ENCODE measurements around the gene ATMIN. TPM values are rescaled to one million over a fixed set of nuclear protein-coding genes. Genes with fewer than 3 reads are reported as not detected.

ATMIN gene
- total and polyA plus RNA-seq, 9 donors = 15.6 to 39.5 (median 33.8) TPM

GRCh38 chr16:80993307-80993706 is 42.3 kb upstream of the ATMIN start:
- 23 to 46% (median 41%) methylated on average over 6 of the region's 6 CpGs for WGBS, 3 donors
- no peak overlapping the region for H3K4me3 ChIP-seq

DNA sequence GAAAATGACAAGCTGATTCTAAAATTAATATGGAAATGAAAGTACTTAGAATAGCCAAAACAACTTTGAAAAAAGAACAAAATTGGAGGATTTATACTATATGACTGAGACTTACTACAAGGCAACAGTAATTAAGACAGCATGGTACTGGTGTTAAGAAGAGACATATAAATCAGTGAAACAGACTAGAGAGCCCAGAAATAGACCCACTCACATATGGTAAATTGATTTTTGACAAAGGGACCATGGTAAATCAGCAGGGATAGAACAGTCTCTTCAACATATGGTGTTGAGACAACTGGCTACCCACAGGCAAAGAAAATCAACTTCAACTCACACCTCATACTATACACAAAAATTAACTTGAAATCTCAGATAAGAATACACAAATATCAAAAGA is 41.8 kb upstream of the ATMIN start:
- H3K36me3 ChIP-seq = no peaks in the 10 kb centered on the region
- no peak for DNase-seq
- peaks cover 1% of the 10 kb centered on the region for H3K4me1 ChIP-seq (ENCODE audit: insufficient read depth)
- intact Hi-C loops (cut with DNase I) = no loop called here
- TF ChIP-seq EP300 (IDR thresholded peaks at IDR 0.05) = no peak
- TF ChIP-seq POLR2A (IDR thresholded peaks at IDR 0.05) = no peak
- TF ChIP-seq, protein P1, sequence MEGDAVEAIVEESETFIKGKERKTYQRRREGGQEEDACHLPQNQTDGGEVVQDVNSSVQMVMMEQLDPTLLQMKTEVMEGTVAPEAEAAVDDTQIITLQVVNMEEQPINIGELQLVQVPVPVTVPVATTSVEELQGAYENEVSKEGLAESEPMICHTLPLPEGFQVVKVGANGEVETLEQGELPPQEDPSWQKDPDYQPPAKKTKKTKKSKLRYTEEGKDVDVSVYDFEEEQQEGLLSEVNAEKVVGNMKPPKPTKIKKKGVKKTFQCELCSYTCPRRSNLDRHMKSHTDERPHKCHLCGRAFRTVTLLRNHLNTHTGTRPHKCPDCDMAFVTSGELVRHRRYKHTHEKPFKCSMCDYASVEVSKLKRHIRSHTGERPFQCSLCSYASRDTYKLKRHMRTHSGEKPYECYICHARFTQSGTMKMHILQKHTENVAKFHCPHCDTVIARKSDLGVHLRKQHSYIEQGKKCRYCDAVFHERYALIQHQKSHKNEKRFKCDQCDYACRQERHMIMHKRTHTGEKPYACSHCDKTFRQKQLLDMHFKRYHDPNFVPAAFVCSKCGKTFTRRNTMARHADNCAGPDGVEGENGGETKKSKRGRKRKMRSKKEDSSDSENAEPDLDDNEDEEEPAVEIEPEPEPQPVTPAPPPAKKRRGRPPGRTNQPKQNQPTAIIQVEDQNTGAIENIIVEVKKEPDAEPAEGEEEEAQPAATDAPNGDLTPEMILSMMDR (IDR thresholded peaks at IDR 0.05) = no peak
- no peaks in the 10 kb centered on the region for H3K9me3 ChIP-seq
- no peak overlapping the region for H3K27ac ChIP-seq
- no peaks in the 10 kb centered on the region for H3K27me3 ChIP-seq
- no peak overlapping the region for H3K4me3 ChIP-seq

More at GRCh38 chr16:80993307-80993706, 42.3 kb upstream of the ATMIN start:
- Histone ChIP-seq H3K9me3 (no peaks in the 10 kb centered on the region), H3K27me3 (no peaks in the 10 kb centered on the region), H3K27ac (no peak overlapping the region), H3K4me1 (ENCODE audit: insufficient read depth) (peaks cover 1% of the 10 kb centered on the region), H3K36me3 (no peaks in the 10 kb centered on the region)
- TF ChIP-seq, protein P1 (IDR thresholded peaks at IDR 0.05) = no peak
- TF ChIP-seq EP300 (IDR thresholded peaks at IDR 0.05) = no peak
- no peak for TF ChIP-seq POLR2A (IDR thresholded peaks at IDR 0.05)
- intact Hi-C loops (cut with DNase I) = no loop called here
- DNase-seq = no peak

- Histone ChIP-seq H3K9me3 (no peaks in the 10 kb centered on the region), H3K36me3 (no peaks in the 10 kb centered on the region), H3K4me3 (no peak overlapping the region), H3K27me3 (no peaks in the 10 kb centered on the region), H3K27ac (no peak overlapping the region), H3K4me1 (ENCODE audit: insufficient read depth) (peaks cover 1% of the 10 kb centered on the region)
- intact Hi-C loops (cut with DNase I) = no loop called here
- DNase-seq = no peak
- TF ChIP-seq, protein P1 (IDR thresholded peaks at IDR 0.05) = no peak
- no peak for TF ChIP-seq POLR2A (IDR thresholded peaks at IDR 0.05)
- TF ChIP-seq EP300 (IDR thresholded peaks at IDR 0.05) = no peak
These were observed 41.2 kb upstream of the ATMIN start for GRCh38 chr16:80994451-80994850.

GRCh38 chr16:80996688-80997138 is 38.9 kb upstream of the ATMIN start:
- no peaks in the 10 kb centered on the region for H3K36me3 ChIP-seq
- no peaks in the 10 kb centered on the region for H3K27me3 ChIP-seq
- peaks cover 1% of the 10 kb centered on the region for H3K4me1 ChIP-seq (ENCODE audit: insufficient read depth)
- DNase-seq = no peak
- H3K4me3 ChIP-seq = no peak overlapping the region
- 25 to 39% (median 26%) methylated on average over 4 of the region's 4 CpGs for WGBS, 3 donors
- H3K27ac ChIP-seq = no peak overlapping the region
- H3K9me3 ChIP-seq = no peaks in the 10 kb centered on the region
- intact Hi-C loops (cut with DNase I) = no loop called here
- TF ChIP-seq POLR2A (IDR thresholded peaks at IDR 0.05) (no peak), EP300 (IDR thresholded peaks at IDR 0.05) (no peak)
- TF ChIP-seq, protein P1 (IDR thresholded peaks at IDR 0.05) = no peak
